Mesenteric fat pad (tissue), 1 donor: ENCODE results near the gene ITPRIP. TPM values are rescaled to one million over a fixed set of nuclear protein-coding genes. Genes with fewer than 3 reads are reported as not detected.

Source experiments
- DNase-seq: peaks from one replicate; pipeline ENCODE4 v3.0.0-alpha.2; 2020; ENCODE audit warnings: low spot score
- long read RNA-seq: library from polyadenylated mRNA; unstranded; transcript quantifications from one replicate; pipeline ENCODE4 v2.0.0, GENCODE V29; 2020
- total RNA-seq: library from RNA; stranded (reverse); fragmentation: NEBNext Ultra II Directional; extraction: Animal tissue kit (Norgen Biotek cat#: 25700); gene quantifications from one replicate; pipeline ENCODE4 v1.2.1, GENCODE V29; 2021
- donor health status: DM: yes; HTN: yes; CAD: no.

ITPRIP gene
- 48.3 TPM for total RNA-seq
- long read RNA-seq, full-length matches to known transcripts: 10 of 75 reads
- long read RNA-seq, partial matches to known transcripts: 0 of 75 reads
- long read RNA-seq, other reads (novel, unspliced or antisense): 65 of 75 reads

- DNase-seq: no peak
Measured at GRCh38 chr10:104337985-104338735, at the start of gene ITPRIP. Gene ITPRIP, minus strand, starts transcription at chr10:104338465. Its CDS starts 22,414 bp downstream, at chr10:104316051.

- DNase-seq: no peak
Measured at GRCh38 chr10:104387130-104387888, 49.0 kb upstream of the ITPRIP start.

- no peak for DNase-seq
Measured at GRCh38 chr10:104380336-104380735, 42.1 kb upstream of the ITPRIP start.

GRCh38 chr10:104376784-104377300, 38.6 kb upstream of the ITPRIP start:
- no peak for DNase-seq

GRCh38 chr10:104374591-104374990, 36.3 kb upstream of the ITPRIP start:
- no peak for DNase-seq

- DNase-seq: no peak
Measured at GRCh38 chr10:104371753-104372152, 33.5 kb upstream of the ITPRIP start.

- no peak for DNase-seq
Measured at GRCh38 chr10:104368381-104368780, 30.1 kb upstream of the ITPRIP start.

- DNase-seq: no peak
Measured at GRCh38 chr10:104367904-104368303, 29.6 kb upstream of the ITPRIP start.

GRCh38 chr10:104359811-104360210, 21.5 kb upstream of the ITPRIP start:
- no peak for DNase-seq

GRCh38 chr10:104353325-104354048, 15.2 kb upstream of the ITPRIP start, which contains the start of gene CFAP58:
Gene CFAP58, plus strand, starts transcription at chr10:104353833. Its CDS starts 65 bp downstream, at chr10:104353898.
- DNase-seq: peak; percentile 97

GRCh38 chr10:104351919-104352318, 13.7 kb upstream of the ITPRIP start:
- no peak for DNase-seq

GRCh38 chr10:104351061-104351702, 12.9 kb upstream of the ITPRIP start:
- DNase-seq: no peak

GRCh38 chr10:104350127-104350635, 11.9 kb upstream of the ITPRIP start:
- no peak for DNase-seq

GRCh38 chr10:104349623-104350126, 11.4 kb upstream of the ITPRIP start:
- DNase-seq: no peak

- DNase-seq: no peak
Measured at GRCh38 chr10:104348601-104349000, 10.3 kb upstream of the ITPRIP start.

- DNase-seq: no peak
Measured at GRCh38 chr10:104347295-104348045, 9.2 kb upstream of the ITPRIP start.

GRCh38 chr10:104345941-104346340, 7.7 kb upstream of the ITPRIP start:
- no peak for DNase-seq

GRCh38 chr10:104345515-104345914, 7.2 kb upstream of the ITPRIP start:
- no peak for DNase-seq

- DNase-seq: no peak
Measured at GRCh38 chr10:104344219-104344618, 6.0 kb upstream of the ITPRIP start.
